B cell (primary cell): Measurements from ENCODE around the gene RNF220.

Source experiments
- EZH2 ChIP-seq: IDR thresholded peaks from 2 replicates; pipeline ENCODE4 v1.6.1; 2012; ENCODE audit warnings: borderline replicate concordance, low read depth, mild to moderate bottlenecking, moderate library complexity, low read length; ENCODE audit not compliant: insufficient read depth, poor library complexity, severe bottlenecking
- TF ChIP-seq, protein P1 (sequence below): fragments of 200-600 bp; IDR thresholded peaks from one replicate; pipeline ENCODE4 v1.8.0; 2022; ENCODE audit warnings: antibody characterized with exemption, mild to moderate bottlenecking

DNA sequence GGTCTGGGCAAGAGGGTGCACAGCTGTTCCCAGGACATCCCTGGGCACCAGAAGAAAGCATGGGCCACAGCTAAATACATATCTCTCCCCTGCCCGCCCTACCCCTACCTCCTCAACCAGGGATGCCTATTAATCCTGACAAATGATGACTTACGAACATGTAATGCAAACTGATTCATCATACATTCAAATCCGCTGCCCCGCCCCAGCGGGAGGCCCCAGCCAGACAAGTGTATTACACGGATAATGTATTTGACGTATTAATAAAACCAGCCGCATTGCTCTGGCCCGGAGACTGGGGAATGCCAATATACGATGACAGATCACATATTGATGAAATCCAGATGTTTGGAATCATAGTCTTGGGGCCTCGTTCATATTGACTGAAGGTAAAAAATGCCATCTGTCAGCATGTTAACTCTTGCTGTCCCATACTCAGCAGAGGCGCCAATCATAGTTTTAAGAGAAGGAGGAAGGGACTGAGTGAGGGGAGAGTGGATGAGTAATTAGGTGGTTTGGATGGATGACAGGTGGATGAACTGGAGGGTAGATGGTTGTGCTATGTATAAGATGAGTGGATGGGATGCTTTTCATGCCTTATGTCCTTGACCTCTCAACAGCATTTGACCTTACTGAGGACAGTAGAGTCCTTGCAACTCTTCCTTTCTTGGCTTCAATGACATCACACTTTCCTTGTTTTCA lies 201.0 kb downstream of the RNF220 start:
- TF ChIP-seq, protein P1, sequence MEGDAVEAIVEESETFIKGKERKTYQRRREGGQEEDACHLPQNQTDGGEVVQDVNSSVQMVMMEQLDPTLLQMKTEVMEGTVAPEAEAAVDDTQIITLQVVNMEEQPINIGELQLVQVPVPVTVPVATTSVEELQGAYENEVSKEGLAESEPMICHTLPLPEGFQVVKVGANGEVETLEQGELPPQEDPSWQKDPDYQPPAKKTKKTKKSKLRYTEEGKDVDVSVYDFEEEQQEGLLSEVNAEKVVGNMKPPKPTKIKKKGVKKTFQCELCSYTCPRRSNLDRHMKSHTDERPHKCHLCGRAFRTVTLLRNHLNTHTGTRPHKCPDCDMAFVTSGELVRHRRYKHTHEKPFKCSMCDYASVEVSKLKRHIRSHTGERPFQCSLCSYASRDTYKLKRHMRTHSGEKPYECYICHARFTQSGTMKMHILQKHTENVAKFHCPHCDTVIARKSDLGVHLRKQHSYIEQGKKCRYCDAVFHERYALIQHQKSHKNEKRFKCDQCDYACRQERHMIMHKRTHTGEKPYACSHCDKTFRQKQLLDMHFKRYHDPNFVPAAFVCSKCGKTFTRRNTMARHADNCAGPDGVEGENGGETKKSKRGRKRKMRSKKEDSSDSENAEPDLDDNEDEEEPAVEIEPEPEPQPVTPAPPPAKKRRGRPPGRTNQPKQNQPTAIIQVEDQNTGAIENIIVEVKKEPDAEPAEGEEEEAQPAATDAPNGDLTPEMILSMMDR: no peak
- no peak for TF ChIP-seq EZH2
